ENCODE results near the gene WFIKKN1. TPM values are rescaled to one million over a fixed set of nuclear protein-coding genes. Genes with fewer than 3 reads are reported as not detected.

The WFIKKN1 gene
- polyA plus RNA-seq, 1 experiment = not detected

GRCh38 chr16:647173-647902 is 16.6 kb downstream of the WFIKKN1 start:
- ChIA-PET POLR2A (interaction anchor here (0.8 kb wide), 1 partner anchor 12 kb away, joined by 14 read pairs; no protein-coding TSS in a partner anchor), CTCF (no interaction called here)
- TF ChIP-seq CTCF (IDR thresholded peaks at IDR 0.05; ENCODE audit: low read depth, low read length) = no peak
- H3K9me3 ChIP-seq (ENCODE audit: control insufficient read depth, insufficient read depth, low read length) = no peaks in the 10 kb centered on the region; the same call in 1 of the 2 replicates
- H3K27me3 ChIP-seq (ENCODE audit: control insufficient read depth, insufficient read depth, low read length) = no peaks in the 10 kb centered on the region
- H3K4me3 ChIP-seq (ENCODE audit: low read depth, low read length) = no peak overlapping the region
- H3K27ac ChIP-seq (ENCODE audit: low read depth, low read length) = no peak overlapping the region
- DNase-seq (ENCODE audit: low read depth, low spot score) = no peak

GRCh38 chr16:648071-648780 is 17.4 kb downstream of the WFIKKN1 start:
- peak overlapping the region; percentile 67 for H3K4me3 ChIP-seq (ENCODE audit: low read depth, low read length)
- TF ChIP-seq CTCF (IDR thresholded peaks at IDR 0.05; ENCODE audit: low read depth, low read length) = peak; percentile 29
- ChIA-PET CTCF (no interaction called here), POLR2A (interaction anchor here (0.8 kb wide), 1 partner anchor 11 kb away, joined by 14 read pairs; no protein-coding TSS in a partner anchor)
- no peaks in the 10 kb centered on the region for H3K27me3 ChIP-seq (ENCODE audit: control insufficient read depth, insufficient read depth, low read length)
- no peaks in the 10 kb centered on the region; the same call in 1 of the 2 replicates for H3K9me3 ChIP-seq (ENCODE audit: control insufficient read depth, insufficient read depth, low read length)
- no peak for DNase-seq (ENCODE audit: low read depth, low spot score)
- H3K27ac ChIP-seq (ENCODE audit: low read depth, low read length) = peak overlapping the region; percentile 61

- Histone ChIP-seq H3K4me3 (ENCODE audit: low read depth, low read length) (peak within 1 kb of the TSS; percentile 67), H3K9me3 (ENCODE audit: control insufficient read depth, insufficient read depth, low read length) (no peaks in the 10 kb centered on the region; the same call in 1 of the 2 replicates), H3K27me3 (ENCODE audit: control insufficient read depth, insufficient read depth, low read length) (no peaks in the 10 kb centered on the region), H3K27ac (ENCODE audit: low read depth, low read length) (peak within 1 kb of the TSS; percentile 61)
- peak; percentile 65 for DNase-seq (ENCODE audit: low read depth, low spot score)
- TF ChIP-seq CTCF (IDR thresholded peaks at IDR 0.05; ENCODE audit: low read depth, low read length) = no peak
- ChIA-PET CTCF (interaction anchor here (0.6 kb wide), 1 partner anchor 9 kb away, joined by 4 read pairs; no protein-coding TSS in a partner anchor), POLR2A (interaction anchor here (0.8 to 1.0 kb wide), 2 partner anchors 13 to 110 kb away, joined by 5 to 6 read pairs; partner anchors contain the start of gene METTL26)
These were observed 18.2 kb downstream of the WFIKKN1 start, which contains the start of gene WDR90 for GRCh38 chr16:648781-649589. TSS of gene WDR90 (plus strand) at chr16:649365. CDS start at chr16:649417, 52 bp downstream.

- peak overlapping the region; percentile 67 for H3K4me3 ChIP-seq (ENCODE audit: low read depth, low read length)
These were observed 18.8 kb downstream of the WFIKKN1 start for GRCh38 chr16:649631-650030.

More at GRCh38 chr16:649631-650030, 18.8 kb downstream of the WFIKKN1 start:
- Histone ChIP-seq H3K9me3 (ENCODE audit: control insufficient read depth, insufficient read depth, low read length) (no peaks in the 10 kb centered on the region; the same call in 1 of the 2 replicates), H3K27ac (ENCODE audit: low read depth, low read length) (no peak overlapping the region), H3K27me3 (ENCODE audit: control insufficient read depth, insufficient read depth, low read length) (no peaks in the 10 kb centered on the region)
- POLR2A ChIA-PET = interaction anchor here (0.8 to 1.0 kb wide), 2 partner anchors 13 to 111 kb away, joined by 5 to 6 read pairs; partner anchors contain the start of gene METTL26
- CTCF ChIA-PET = interaction anchor here (0.6 kb wide), 1 partner anchor 10 kb away, joined by 4 read pairs; no protein-coding TSS in a partner anchor
- DNase-seq (ENCODE audit: low read depth, low spot score) = no peak
- TF ChIP-seq CTCF (IDR thresholded peaks at IDR 0.05; ENCODE audit: low read depth, low read length) = no peak
